CD4-positive, alpha-beta T cell (primary cell): ENCODE measurements around the gene B3GALT2. TPM values are rescaled to one million over a fixed set of nuclear protein-coding genes. Genes with fewer than 3 reads are reported as not detected.

Source experiments
- ATAC-seq: fragments of 200-7000 bp; cut with Tn5 transposase; one replicate; pipeline ENCODE4 v1.10.0; 2022; ENCODE audit warnings: mild to moderate bottlenecking; ENCODE audit not compliant: poor library complexity
- CTCF ChIA-PET: fragments of 350-600 bp; sonication (Branson Sonifier 250); formaldehyde crosslinking; loops from one replicate; lab custom pipeline; 2021; ENCODE audit warnings: antibody characterized with exemption, inconsistent platforms; lab: Charles Lee
- POLR2A ChIA-PET: fragments of 350-600 bp; sonication (Branson Sonifier 250); formaldehyde crosslinking; loops from one replicate; lab custom pipeline; 2021; ENCODE audit warnings: antibody characterized with exemption, inconsistent platforms; lab: Charles Lee
- DNase-seq, 14 experiments: peaks; one replicate each; pipeline ENCODE4 v3.0.0-alpha.2; 2013 to 2020; ENCODE audit warnings: mixed read lengths in 2 of 14
- H3K27ac ChIP-seq, 2 donors: one replicate each; pipeline versions ENCODE4 v1.5.1 to v1.7.0; 2013; ENCODE audit warnings: low read length in 2 of 2, low read depth in 1 of 2, mild to moderate bottlenecking in 1 of 2
- H3K27me3 ChIP-seq, 2 experiments: 1 replicate in 1 of 2; 2 replicates in 1 of 2; pipeline versions ENCODE4 v1.6.1 to v1.7.0; 2013; ENCODE audit warnings: low read length in 2 of 2, control low read depth in 1 of 2, mild to moderate bottlenecking in 1 of 2, moderate library complexity in 1 of 2; ENCODE audit not compliant: insufficient read depth in 2 of 2, control insufficient read depth in 1 of 2
- H3K36me3 ChIP-seq: one replicate; pipeline ENCODE4 v1.6.1; 2013; ENCODE audit warnings: low read length, control low read depth; ENCODE audit not compliant: insufficient read depth
- H3K4me1 ChIP-seq: one replicate; pipeline ENCODE4 v1.6.1; 2013; ENCODE audit warnings: low read length, control low read depth; ENCODE audit not compliant: insufficient read depth
- H3K4me3 ChIP-seq: one replicate; pipeline ENCODE4 v1.5.1; 2013; ENCODE audit warnings: mild to moderate bottlenecking, low read length, moderate library complexity
- H3K9me3 ChIP-seq, 2 experiments: 1 replicate in 1 of 2; 2 replicates in 1 of 2; pipeline versions ENCODE4 v1.6.1 to v1.7.0; 2013; ENCODE audit warnings: low read length in 2 of 2, mild to moderate bottlenecking in 2 of 2, control low read depth in 1 of 2, moderate library complexity in 1 of 2; ENCODE audit not compliant: control insufficient read depth in 1 of 2, insufficient read depth in 1 of 2
- H3K27ac Mint-ChIP-seq: one replicate; pipeline ENCODE4 v1.8.0; 2020; ENCODE audit warnings: mixed read lengths
- H3K27me3 Mint-ChIP-seq: one replicate; pipeline ENCODE4 v1.8.0; 2021; ENCODE audit warnings: mixed read lengths
- H3K36me3 Mint-ChIP-seq: one replicate; pipeline ENCODE4 v1.8.0; 2021; ENCODE audit warnings: low read depth, mixed read lengths
- H3K4me1 Mint-ChIP-seq: one replicate; pipeline ENCODE4 v1.8.0; 2021; ENCODE audit warnings: low read depth, mixed read lengths
- H3K4me3 Mint-ChIP-seq: one replicate; pipeline ENCODE4 v1.8.0; 2020; ENCODE audit warnings: mild to moderate bottlenecking, mixed read lengths
- H3K9me3 Mint-ChIP-seq: one replicate; pipeline ENCODE4 v1.8.0; 2020; ENCODE audit warnings: mixed read lengths
- intact Hi-C, 2 experiments: fragments of 100-400 bp; cut with DNase I in 1 of 2; cut with micrococcal nuclease in 1 of 2; formaldehyde crosslinking; loops; one replicate each; pipeline versions ENCODE4 v1.15.1 to v1.9.0; 2023 to 2025; cut with DNase I, micrococcal nuclease
- total RNA-seq, 174 experiments: library from RNA in 2 of 174; stranded (reverse) in 2 of 174; gene quantifications; one replicate each; pipeline ENCODE4 v1.2.3 and lab custom pipeline; 2021 to 2026
- TF ChIP-seq, protein P1 (sequence below): fragments of 200-600 bp; IDR thresholded peaks from one replicate; pipeline ENCODE4 v1.8.0; 2022; ENCODE audit warnings: antibody characterized with exemption, mild to moderate bottlenecking

The B3GALT2 gene
- total RNA-seq, 2 experiments from 2014 or later, result 0.22 to 0.25 TPM

GRCh38 chr1:193187114-193187513, 701 bp upstream of the B3GALT2 start:
- ATAC-seq, result no peak
- H3K4me1 Mint-ChIP-seq, result peaks cover 82% of the 10 kb centered on the region
- no peak for DNase-seq
- Histone ChIP-seq H3K27ac (no peak overlapping the region), H3K36me3 (no peaks in the 10 kb centered on the region), H3K27me3 (no peaks in the 10 kb centered on the region), H3K4me3 (no peak overlapping the region), H3K9me3 (peaks cover 0 to 2% of the 10 kb centered on the region in 2 experiments), H3K4me1 (peaks cover 7% of the 10 kb centered on the region)
- ChIA-PET CTCF (no interaction called here), POLR2A (interaction anchor here (0.7 to 2.6 kb wide), 6 partner anchors 64 to 1110 kb away, joined by 3 to 7 read pairs (median 5); no protein-coding TSS in a partner anchor)
- no peaks in the 10 kb centered on the region for H3K27me3 Mint-ChIP-seq
- TF ChIP-seq, protein P1, sequence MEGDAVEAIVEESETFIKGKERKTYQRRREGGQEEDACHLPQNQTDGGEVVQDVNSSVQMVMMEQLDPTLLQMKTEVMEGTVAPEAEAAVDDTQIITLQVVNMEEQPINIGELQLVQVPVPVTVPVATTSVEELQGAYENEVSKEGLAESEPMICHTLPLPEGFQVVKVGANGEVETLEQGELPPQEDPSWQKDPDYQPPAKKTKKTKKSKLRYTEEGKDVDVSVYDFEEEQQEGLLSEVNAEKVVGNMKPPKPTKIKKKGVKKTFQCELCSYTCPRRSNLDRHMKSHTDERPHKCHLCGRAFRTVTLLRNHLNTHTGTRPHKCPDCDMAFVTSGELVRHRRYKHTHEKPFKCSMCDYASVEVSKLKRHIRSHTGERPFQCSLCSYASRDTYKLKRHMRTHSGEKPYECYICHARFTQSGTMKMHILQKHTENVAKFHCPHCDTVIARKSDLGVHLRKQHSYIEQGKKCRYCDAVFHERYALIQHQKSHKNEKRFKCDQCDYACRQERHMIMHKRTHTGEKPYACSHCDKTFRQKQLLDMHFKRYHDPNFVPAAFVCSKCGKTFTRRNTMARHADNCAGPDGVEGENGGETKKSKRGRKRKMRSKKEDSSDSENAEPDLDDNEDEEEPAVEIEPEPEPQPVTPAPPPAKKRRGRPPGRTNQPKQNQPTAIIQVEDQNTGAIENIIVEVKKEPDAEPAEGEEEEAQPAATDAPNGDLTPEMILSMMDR, result no peak
- peak overlapping the region; percentile 47 for H3K27ac Mint-ChIP-seq
- peak overlapping the region; percentile 78 for H3K4me3 Mint-ChIP-seq
- H3K9me3 Mint-ChIP-seq, result peaks cover 2% of the 10 kb centered on the region
- intact Hi-C loops, result loop anchor here in 1 of 2 experiments (5.0 to 10.0 kb wide), 3 partner anchors 220 to 978 kb away; no protein-coding TSS in a partner anchor
- peaks cover 17% of the 10 kb centered on the region for H3K36me3 Mint-ChIP-seq

GRCh38 chr1:193185211-193185610, 1.2 kb downstream of the B3GALT2 start:
- TF ChIP-seq, protein P1, result no peak
- ChIA-PET POLR2A (interaction anchor here (1.1 to 2.6 kb wide), 5 partner anchors 62 to 1104 kb away, joined by 4 to 6 read pairs (median 5); no protein-coding TSS in a partner anchor), CTCF (interaction anchor here (1.2 to 1.8 kb wide), 2 partner anchors 64 to 1110 kb away, joined by 3 to 5 read pairs; partner anchors contain the start of gene CDC73)
- H3K27me3 ChIP-seq, result no peaks in the 10 kb centered on the region
- Mint-ChIP-seq H3K9me3 (no peaks in the 10 kb centered on the region), H3K4me3 (peak overlapping the region; percentile 78), H3K27ac (peak overlapping the region; percentile 47), H3K27me3 (no peaks in the 10 kb centered on the region), H3K4me1 (peaks cover 90% of the 10 kb centered on the region), H3K36me3 (peaks cover 7% of the 10 kb centered on the region)
- H3K4me3 ChIP-seq, result peak overlapping the region; percentile 43
- intact Hi-C loops, result loop anchor here in 1 of 2 experiments (5.0 to 10.0 kb wide), 3 partner anchors 222 to 980 kb away; no protein-coding TSS in a partner anchor
- DNase-seq, result no peak
- H3K4me1 ChIP-seq, result peaks cover 7% of the 10 kb centered on the region
- H3K9me3 ChIP-seq, result no peaks in the 10 kb centered on the region
- no peaks in the 10 kb centered on the region for H3K36me3 ChIP-seq
- no peak for ATAC-seq
- H3K27ac ChIP-seq, result no peak overlapping the region

DNA sequence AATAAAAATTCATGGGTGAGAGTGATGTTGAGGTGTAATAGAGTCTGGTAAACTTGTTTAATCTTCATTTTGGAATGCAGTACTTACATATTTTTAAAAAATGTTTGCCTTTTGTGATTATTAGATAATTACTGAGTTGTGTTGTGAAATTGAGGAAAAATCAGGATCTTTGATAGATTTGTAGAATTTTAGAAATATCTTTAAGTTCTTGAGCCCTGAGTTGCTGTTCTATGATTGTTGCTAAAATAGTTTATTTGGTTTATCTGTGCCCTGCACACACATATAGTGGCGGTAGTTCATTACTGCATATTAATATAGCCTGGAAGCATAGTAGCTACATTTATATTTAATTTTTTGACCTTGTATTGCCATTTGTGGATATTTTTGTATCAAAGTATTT, 1.6 kb downstream of the B3GALT2 start:
- H3K36me3 ChIP-seq, result no peaks in the 10 kb centered on the region
- H3K9me3 Mint-ChIP-seq, result no peaks in the 10 kb centered on the region
- peak overlapping the region; percentile 54 for H3K4me3 Mint-ChIP-seq
- no peaks in the 10 kb centered on the region for H3K27me3 ChIP-seq
- H3K4me1 ChIP-seq, result peaks cover 7% of the 10 kb centered on the region
- H3K9me3 ChIP-seq, result no peaks in the 10 kb centered on the region
- H3K27me3 Mint-ChIP-seq, result no peaks in the 10 kb centered on the region
- H3K27ac Mint-ChIP-seq, result peak overlapping the region; percentile 47
- intact Hi-C loops, result loop anchor here in 1 of 2 experiments (5.0 to 10.0 kb wide), 3 partner anchors 223 to 980 kb away; no protein-coding TSS in a partner anchor
- TF ChIP-seq, protein P1, result no peak
- no peak overlapping the region for H3K27ac ChIP-seq
- peak overlapping the region; percentile 43 for H3K4me3 ChIP-seq
- H3K4me1 Mint-ChIP-seq, result peaks cover 86% of the 10 kb centered on the region
- ATAC-seq, result no peak
- CTCF ChIA-PET, result interaction anchor here (1.2 to 1.8 kb wide), 2 partner anchors 63 to 1110 kb away, joined by 3 to 5 read pairs; partner anchors contain the start of gene CDC73
- POLR2A ChIA-PET, result interaction anchor here (1.1 to 2.6 kb wide), 4 partner anchors 62 to 1105 kb away, joined by 4 to 6 read pairs (median 5); no protein-coding TSS in a partner anchor
- DNase-seq, result no peak
- H3K36me3 Mint-ChIP-seq, result peaks cover 3% of the 10 kb centered on the region
